Panc1 (cell line): ENCODE results near the gene NEMP1. TPM values are rescaled to one million over a fixed set of nuclear protein-coding genes. Genes with fewer than 3 reads are reported as not detected.

Experiments
- ATAC-seq: fragments of 200-7000 bp; cut with Tn5 transposase; 2 replicates; pipeline ENCODE4 v1.9.1; 2020; ENCODE audit warnings: mild to moderate bottlenecking, moderate library complexity
- BruUV-seq: library from RNA; stranded (reverse); fragments of 400-500 nt; replicated peaks from 2 replicates; lab custom pipeline; 2021; lab: Mats Ljungman, UMichigan
- CTCF ChIA-PET: fragments of 300-600 bp; sonication (Branson Sonifier 250); formaldehyde crosslinking; loops from one replicate; lab custom pipeline; 2022; ENCODE audit warnings: antibody characterized with exemption; lab: Charles Lee
- POLR2A ChIA-PET: fragments of 300-600 bp; sonication (Branson Sonifier 250); formaldehyde crosslinking; loops from one replicate; lab custom pipeline; 2022; ENCODE audit warnings: antibody characterized with exemption; lab: Charles Lee
- DNase-seq: peaks from one replicate; pipeline ENCODE4 v3.0.0-alpha.2; 2010; ENCODE audit warnings: low read depth, low spot score
- H3K27ac ChIP-seq: 2 replicates; pipeline ENCODE4 v1.5.1; 2011; ENCODE audit warnings: mild to moderate bottlenecking, low read length, inconsistent platforms
- H3K27me3 ChIP-seq: fragments of 200-500 bp; sonication (Bioruptor generic); 2 replicates; pipeline ENCODE4 v1.6.0; 2014; ENCODE audit warnings: low read length, inconsistent platforms; ENCODE audit not compliant: control insufficient read depth, insufficient read depth
- H3K36me3 ChIP-seq: fragments of 200-500 bp; sonication (Bioruptor generic); 2 replicates; pipeline ENCODE4 v1.5.1; 2014; ENCODE audit warnings: inconsistent platforms, mild to moderate bottlenecking, low read length, moderate library complexity; ENCODE audit not compliant: control insufficient read depth, insufficient read depth
- H3K4me1 ChIP-seq: 2 replicates; pipeline ENCODE4 v1.5.1; 2011; ENCODE audit warnings: inconsistent platforms, mild to moderate bottlenecking, low read length, moderate library complexity; ENCODE audit not compliant: control insufficient read depth, insufficient read depth
- H3K4me3 ChIP-seq, 2 experiments: 2 replicates each; pipeline ENCODE4 v1.5.1; 2011 to 2012; ENCODE audit warnings: low read depth in 2 of 2, low read length in 2 of 2, mild to moderate bottlenecking in 2 of 2, inconsistent platforms in 1 of 2, moderate library complexity in 1 of 2
- H3K9me3 ChIP-seq: fragments of 200-500 bp; sonication (Bioruptor generic); 2 replicates; pipeline ENCODE4 v1.5.1; 2014; ENCODE audit warnings: low read depth, mild to moderate bottlenecking, inconsistent platforms, low read length, moderate library complexity; ENCODE audit not compliant: control insufficient read depth, insufficient read depth
- CTCF ChIP-seq: fragments of 450-650 bp; IDR thresholded peaks from 2 replicates; pipeline ENCODE4 v1.5.1; 2017; ENCODE audit warnings: mild to moderate bottlenecking
- POLR2AphosphoS5 ChIP-seq: IDR thresholded peaks from 2 replicates; pipeline ENCODE4 v1.6.1; 2012; ENCODE audit warnings: mild to moderate bottlenecking, low read depth, low read length, moderate library complexity
- SIN3A ChIP-seq: IDR thresholded peaks from 2 replicates; pipeline ENCODE4 v1.6.1; 2012; ENCODE audit warnings: low read depth, mild to moderate bottlenecking, low read length, moderate library complexity, borderline replicate concordance; ENCODE audit not compliant: insufficient read depth
- TCF7L2 ChIP-seq: IDR thresholded peaks from 2 replicates; pipeline ENCODE4 v1.6.1; 2011; ENCODE audit warnings: mild to moderate bottlenecking, low read depth, low read length, inconsistent platforms
- in situ Hi-C: cut with HindIII; loops from 2 replicates; pipeline ENCODE4 v1.10.0; 2016; ENCODE audit warnings: low sequenced_read_pairs, low pct_unique_long_range_greater_than_20kb
- intact Hi-C: fragments of 100-400 bp; cut with micrococcal nuclease; formaldehyde crosslinking; loops from one replicate; pipeline ENCODE4 v1.10.0; 2022; ENCODE audit not compliant: unreplicated experiment
- total RNA-seq: library from RNA; stranded (reverse); gene quantifications from one replicate; pipeline ENCODE4 v1.2.1, GENCODE V29; 2021; ENCODE audit not compliant: unreplicated experiment
- TF ChIP-seq, protein P1 (sequence below), 2 experiments: IDR thresholded peaks; 2 replicates each; pipeline ENCODE4 v1.6.1; 2011 to 2012; ENCODE audit warnings: low read depth in 2 of 2, control low read depth in 1 of 2, low read length in 1 of 2, mild to moderate bottlenecking in 1 of 2, moderate library complexity in 1 of 2; ENCODE audit not compliant: insufficient read depth in 1 of 2

Gene NEMP1
- total RNA-seq, 1 experiment from 2014 or later: 46.9 TPM

GRCh38 chr12:57090924-57091637 is 12.5 kb upstream of the NEMP1 start:
- in situ Hi-C loops: no loop called here
- ATAC-seq (no peak), DNase-seq (no peak)
- Histone ChIP-seq H3K27ac (no peak overlapping the region), H3K4me3 (no peak overlapping the region), H3K4me1 (peaks cover 18% of the 10 kb centered on the region), H3K27me3 (no peaks in the 10 kb centered on the region), H3K36me3 (peaks cover 5% of the 10 kb centered on the region; the same call in 1 of the 2 replicates), H3K9me3 (no peaks in the 10 kb centered on the region)
- intact Hi-C loops: no loop called here
- ChIA-PET CTCF (interaction anchor here (2.4 kb wide), 1 partner anchor 22 kb away, joined by 7 read pairs; no protein-coding TSS in a partner anchor), POLR2A (no interaction called here)
- no TSS peak for BruUV-seq
- TF ChIP-seq TCF7L2: no peak
- no peak for TF ChIP-seq SIN3A
- TF ChIP-seq CTCF: no peak
- TF ChIP-seq POLR2AphosphoS5: no peak
- TF ChIP-seq, protein P1, sequence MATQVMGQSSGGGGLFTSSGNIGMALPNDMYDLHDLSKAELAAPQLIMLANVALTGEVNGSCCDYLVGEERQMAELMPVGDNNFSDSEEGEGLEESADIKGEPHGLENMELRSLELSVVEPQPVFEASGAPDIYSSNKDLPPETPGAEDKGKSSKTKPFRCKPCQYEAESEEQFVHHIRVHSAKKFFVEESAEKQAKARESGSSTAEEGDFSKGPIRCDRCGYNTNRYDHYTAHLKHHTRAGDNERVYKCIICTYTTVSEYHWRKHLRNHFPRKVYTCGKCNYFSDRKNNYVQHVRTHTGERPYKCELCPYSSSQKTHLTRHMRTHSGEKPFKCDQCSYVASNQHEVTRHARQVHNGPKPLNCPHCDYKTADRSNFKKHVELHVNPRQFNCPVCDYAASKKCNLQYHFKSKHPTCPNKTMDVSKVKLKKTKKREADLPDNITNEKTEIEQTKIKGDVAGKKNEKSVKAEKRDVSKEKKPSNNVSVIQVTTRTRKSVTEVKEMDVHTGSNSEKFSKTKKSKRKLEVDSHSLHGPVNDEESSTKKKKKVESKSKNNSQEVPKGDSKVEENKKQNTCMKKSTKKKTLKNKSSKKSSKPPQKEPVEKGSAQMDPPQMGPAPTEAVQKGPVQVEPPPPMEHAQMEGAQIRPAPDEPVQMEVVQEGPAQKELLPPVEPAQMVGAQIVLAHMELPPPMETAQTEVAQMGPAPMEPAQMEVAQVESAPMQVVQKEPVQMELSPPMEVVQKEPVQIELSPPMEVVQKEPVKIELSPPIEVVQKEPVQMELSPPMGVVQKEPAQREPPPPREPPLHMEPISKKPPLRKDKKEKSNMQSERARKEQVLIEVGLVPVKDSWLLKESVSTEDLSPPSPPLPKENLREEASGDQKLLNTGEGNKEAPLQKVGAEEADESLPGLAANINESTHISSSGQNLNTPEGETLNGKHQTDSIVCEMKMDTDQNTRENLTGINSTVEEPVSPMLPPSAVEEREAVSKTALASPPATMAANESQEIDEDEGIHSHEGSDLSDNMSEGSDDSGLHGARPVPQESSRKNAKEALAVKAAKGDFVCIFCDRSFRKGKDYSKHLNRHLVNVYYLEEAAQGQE (IDR thresholded peaks at IDR 0.05; ENCODE audit: insufficient read depth in 1 of 2, low read depth in 2 of 2, low read length in 1 of 2): no peak

GRCh38 chr12:57090490-57090889 is 11.9 kb upstream of the NEMP1 start:
- CTCF ChIA-PET: interaction anchor here (2.4 kb wide), 1 partner anchor 21 kb away, joined by 7 read pairs; no protein-coding TSS in a partner anchor
- TSS peak; percentile 61 for BruUV-seq
- no peak for ATAC-seq

More at GRCh38 chr12:57090490-57090889, 11.9 kb upstream of the NEMP1 start:
- TF ChIP-seq SIN3A (no peak), CTCF (no peak), TCF7L2 (no peak), POLR2AphosphoS5 (no peak)
- TF ChIP-seq, protein P1 (IDR thresholded peaks at IDR 0.05; ENCODE audit: insufficient read depth in 1 of 2, low read depth in 2 of 2, low read length in 1 of 2): no peak
- Histone ChIP-seq H3K36me3 (peaks cover 5% of the 10 kb centered on the region; the same call in 1 of the 2 replicates), H3K27ac (peak overlapping the region; percentile 39; the same call in 1 of the 2 replicates), H3K9me3 (no peaks in the 10 kb centered on the region), H3K27me3 (no peaks in the 10 kb centered on the region), H3K4me3 (peak overlapping the region; percentile 74 to 76; a peak in 3 of 4 replicates), H3K4me1 (peaks cover 21% of the 10 kb centered on the region)
- POLR2A ChIA-PET: no interaction called here
- DNase-seq: no peak
- in situ Hi-C loops (no loop called here), intact Hi-C loops (no loop called here)
